Fibroblast of lung (primary cell): ENCODE results near the gene ACAA2.
A peak's percentile ranks its signal among the peaks of the same experiment; 100 is the strongest.

Source experiments
- EZH2 ChIP-seq: IDR thresholded peaks from 2 replicates; pipeline ENCODE4 v1.5.1; 2012; ENCODE audit warnings: low read length, control low read depth, mild to moderate bottlenecking; ENCODE audit errors: missing control alignments
- TF ChIP-seq, protein P1 (sequence below), 2 donors: IDR thresholded peaks in 1 of 2; conservative IDR thresholded peaks in 1 of 2; 1 replicate in 1 of 2; 2 replicates in 1 of 2; pipeline ENCODE4 v1.5.1; 2011 to 2012; ENCODE audit warnings: low read length in 2 of 2, control low read depth in 1 of 2, inconsistent platforms in 1 of 2, low read depth in 1 of 2, mild to moderate bottlenecking in 1 of 2

- TF ChIP-seq, protein P1, sequence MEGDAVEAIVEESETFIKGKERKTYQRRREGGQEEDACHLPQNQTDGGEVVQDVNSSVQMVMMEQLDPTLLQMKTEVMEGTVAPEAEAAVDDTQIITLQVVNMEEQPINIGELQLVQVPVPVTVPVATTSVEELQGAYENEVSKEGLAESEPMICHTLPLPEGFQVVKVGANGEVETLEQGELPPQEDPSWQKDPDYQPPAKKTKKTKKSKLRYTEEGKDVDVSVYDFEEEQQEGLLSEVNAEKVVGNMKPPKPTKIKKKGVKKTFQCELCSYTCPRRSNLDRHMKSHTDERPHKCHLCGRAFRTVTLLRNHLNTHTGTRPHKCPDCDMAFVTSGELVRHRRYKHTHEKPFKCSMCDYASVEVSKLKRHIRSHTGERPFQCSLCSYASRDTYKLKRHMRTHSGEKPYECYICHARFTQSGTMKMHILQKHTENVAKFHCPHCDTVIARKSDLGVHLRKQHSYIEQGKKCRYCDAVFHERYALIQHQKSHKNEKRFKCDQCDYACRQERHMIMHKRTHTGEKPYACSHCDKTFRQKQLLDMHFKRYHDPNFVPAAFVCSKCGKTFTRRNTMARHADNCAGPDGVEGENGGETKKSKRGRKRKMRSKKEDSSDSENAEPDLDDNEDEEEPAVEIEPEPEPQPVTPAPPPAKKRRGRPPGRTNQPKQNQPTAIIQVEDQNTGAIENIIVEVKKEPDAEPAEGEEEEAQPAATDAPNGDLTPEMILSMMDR (conservative IDR thresholded peaks at IDR 0.05 in 1 of 2, IDR thresholded peaks at IDR 0.05 in 1 of 2; ENCODE audit: low read depth in 1 of 2, low read length in 2 of 2): peak in 1 of 2 donors; percentile 25
- no peak for TF ChIP-seq EZH2
Observed at GRCh38 chr18:49861659-49862058, 48.3 kb upstream of the ACAA2 start.
